H1 (cell line): ENCODE data around the gene KMT5C.

ENCODE experiments used
- CBX8 ChIP-seq: fragments of 300-800, 300-1000 bp; sonication (generic); IDR thresholded peaks from 2 replicates; pipeline ENCODE4 v1.7.1; 2016; ENCODE audit warnings: low read depth, low read length, borderline replicate concordance
- EP300 ChIP-seq, 2 experiments: IDR thresholded peaks; 1 replicate in 1 of 2; 2 replicates in 1 of 2; pipeline ENCODE4 v1.6.1; 2011 to 2012; ENCODE audit warnings: low read depth in 2 of 2, low read length in 2 of 2, mild to moderate bottlenecking in 2 of 2, borderline replicate concordance in 1 of 2, inconsistent platforms in 1 of 2, moderate library complexity in 1 of 2
- TAF1 ChIP-seq: IDR thresholded peaks from 2 replicates; pipeline ENCODE4 v1.6.1; 2011; ENCODE audit warnings: mild to moderate bottlenecking, low read depth, low read length

GRCh38 chr19:55358493-55358892, 18.8 kb downstream of the KMT5C start:
- TF ChIP-seq EP300 (IDR thresholded peaks at IDR 0.05; ENCODE audit: borderline replicate concordance in 1 of 2, low read depth in 2 of 2, low read length in 2 of 2): no peak
- no peak for TF ChIP-seq CBX8
- no peak for TF ChIP-seq TAF1
